NB4 (cell line): ENCODE results near the gene DSCAML1.

Source experiments
- DNase-seq: peaks from one replicate; pipeline ENCODE4 v3.0.0; 2010; ENCODE audit warnings: low read depth
- H3K4me3 ChIP-seq: one replicate; pipeline ENCODE4 v1.5.1; 2011; ENCODE audit warnings: mild to moderate bottlenecking, low read depth, low read length, moderate library complexity
- CTCF ChIP-seq: IDR thresholded peaks from one replicate; pipeline ENCODE4 v1.5.1; 2012; ENCODE audit warnings: low read depth, low read length
- MAX ChIP-seq: IDR thresholded peaks from 2 replicates; pipeline ENCODE4 v1.6.1; 2011; ENCODE audit warnings: low read depth, low read length
- MYC ChIP-seq: IDR thresholded peaks from 2 replicates; pipeline ENCODE4 v1.6.1; 2011; ENCODE audit warnings: low read depth, low read length
- POLR2A ChIP-seq: IDR thresholded peaks from 2 replicates; pipeline ENCODE4 v1.6.1; 2011; ENCODE audit warnings: mild to moderate bottlenecking; ENCODE audit not compliant: insufficient read length; ENCODE audit errors: extremely low read depth

Gene DSCAML1

GRCh38 chr11:117595440-117595839 lies 201.6 kb downstream of the DSCAML1 start:
- TF ChIP-seq MAX: no peak

GRCh38 chr11:117594721-117595120 lies 202.3 kb downstream of the DSCAML1 start:
- DNase-seq: no peak
- no peak for TF ChIP-seq POLR2A
- TF ChIP-seq MYC: no peak
- TF ChIP-seq CTCF: no peak
- no peak for TF ChIP-seq MAX
- no peak overlapping the region for H3K4me3 ChIP-seq

More at GRCh38 chr11:117595440-117595839, 201.6 kb downstream of the DSCAML1 start:
- no peak overlapping the region for H3K4me3 ChIP-seq
- DNase-seq: no peak

GRCh38 chr11:117593065-117593464 lies 204.0 kb downstream of the DSCAML1 start:
- H3K4me3 ChIP-seq: no peak overlapping the region
- TF ChIP-seq CTCF: no peak
- no peak for TF ChIP-seq POLR2A
- TF ChIP-seq MAX: no peak
- no peak for TF ChIP-seq MYC
- no peak for DNase-seq

GRCh38 chr11:117591316-117592039 lies 205.5 kb downstream of the DSCAML1 start:
- H3K4me3 ChIP-seq: no peak overlapping the region
- DNase-seq: no peak
- no peak for TF ChIP-seq CTCF
- TF ChIP-seq MAX: no peak
- no peak for TF ChIP-seq POLR2A
- no peak for TF ChIP-seq MYC

GRCh38 chr11:117589063-117589462 lies 208.0 kb downstream of the DSCAML1 start:
- no peak overlapping the region for H3K4me3 ChIP-seq
- no peak for DNase-seq
- TF ChIP-seq CTCF: no peak

- no peak for DNase-seq
- no peak overlapping the region for H3K4me3 ChIP-seq
- no peak for TF ChIP-seq MAX
Measured at GRCh38 chr11:117588166-117588810, 208.7 kb downstream of the DSCAML1 start.
